Measurements from ENCODE around the gene BCKDHA. TPM values are rescaled to one million over a fixed set of nuclear protein-coding genes. Genes with fewer than 3 reads are reported as not detected.

The BCKDHA gene
- total RNA-seq, 1 donor from 2014 or later: 51.0 TPM

GRCh38 chr19:41413947-41414346 lies 16.3 kb downstream of the BCKDHA start:
- H3K36me3 ChIP-seq: peaks cover 62% of the 10 kb centered on the region
- H3K27ac ChIP-seq (replicated peaks): no peak overlapping the region
- no peak overlapping the region for H3K4me3 ChIP-seq
- peaks cover 48% of the 10 kb centered on the region for H3K4me1 ChIP-seq
- no peaks in the 10 kb centered on the region for H3K27me3 ChIP-seq (ENCODE audit: low read depth)
- TF ChIP-seq CTCF (IDR thresholded peaks at IDR 0.05; ENCODE audit: borderline replicate concordance): no peak
- H3K9me3 ChIP-seq (replicated peaks): no peaks in the 10 kb centered on the region
- intact Hi-C loops (cut with micrococcal nuclease): no loop called here
- DNase-seq: no peak

GRCh38 chr19:41414461-41414860 lies 16.8 kb downstream of the BCKDHA start:
- DNase-seq: no peak
- Histone ChIP-seq H3K36me3 (peaks cover 67% of the 10 kb centered on the region), H3K27me3 (ENCODE audit: low read depth) (no peaks in the 10 kb centered on the region), H3K4me3 (no peak overlapping the region), H3K4me1 (peaks cover 43% of the 10 kb centered on the region), H3K9me3 (replicated peaks) (no peaks in the 10 kb centered on the region), H3K27ac (replicated peaks) (no peak overlapping the region)
- no peak for TF ChIP-seq CTCF (IDR thresholded peaks at IDR 0.05; ENCODE audit: borderline replicate concordance)
- intact Hi-C loops (cut with micrococcal nuclease): no loop called here

- DNase-seq: no peak
- intact Hi-C loops (cut with micrococcal nuclease): no loop called here
- H3K27ac ChIP-seq (replicated peaks): no peak overlapping the region
These were observed 17.5 kb downstream of the BCKDHA start for GRCh38 chr19:41415154-41415571.

GRCh38 chr19:41416194-41416674 lies 18.6 kb downstream of the BCKDHA start:
- no peak for TF ChIP-seq CTCF (IDR thresholded peaks at IDR 0.05; ENCODE audit: borderline replicate concordance)
- Histone ChIP-seq H3K4me3 (no peak overlapping the region), H3K36me3 (peaks cover 81% of the 10 kb centered on the region), H3K9me3 (replicated peaks) (no peaks in the 10 kb centered on the region), H3K4me1 (peaks cover 30% of the 10 kb centered on the region), H3K27ac (replicated peaks) (no peak overlapping the region), H3K27me3 (ENCODE audit: low read depth) (no peaks in the 10 kb centered on the region)
- intact Hi-C loops (cut with micrococcal nuclease): no loop called here
- DNase-seq: no peak

More at GRCh38 chr19:41415154-41415571, 17.5 kb downstream of the BCKDHA start:
- no peak overlapping the region for H3K4me3 ChIP-seq
- no peak for TF ChIP-seq CTCF (IDR thresholded peaks at IDR 0.05; ENCODE audit: borderline replicate concordance)
- no peaks in the 10 kb centered on the region for H3K27me3 ChIP-seq (ENCODE audit: low read depth)
- H3K36me3 ChIP-seq: peaks cover 74% of the 10 kb centered on the region
- H3K9me3 ChIP-seq (replicated peaks): no peaks in the 10 kb centered on the region
- peaks cover 40% of the 10 kb centered on the region for H3K4me1 ChIP-seq

GRCh38 chr19:41420101-41420880 lies 22.7 kb downstream of the BCKDHA start:
- Histone ChIP-seq H3K9me3 (replicated peaks) (no peaks in the 10 kb centered on the region), H3K4me3 (no peak overlapping the region), H3K4me1 (peaks cover 40% of the 10 kb centered on the region), H3K27me3 (ENCODE audit: low read depth) (no peaks in the 10 kb centered on the region), H3K27ac (replicated peaks) (peak overlapping the region; percentile 53), H3K36me3 (peaks cover 86% of the 10 kb centered on the region)
- intact Hi-C loops (cut with micrococcal nuclease): no loop called here
- TF ChIP-seq CTCF (IDR thresholded peaks at IDR 0.05; ENCODE audit: borderline replicate concordance): no peak
- no peak for DNase-seq
